ENCODE results near the gene EPHA7.

The EPHA7 gene

DNA sequence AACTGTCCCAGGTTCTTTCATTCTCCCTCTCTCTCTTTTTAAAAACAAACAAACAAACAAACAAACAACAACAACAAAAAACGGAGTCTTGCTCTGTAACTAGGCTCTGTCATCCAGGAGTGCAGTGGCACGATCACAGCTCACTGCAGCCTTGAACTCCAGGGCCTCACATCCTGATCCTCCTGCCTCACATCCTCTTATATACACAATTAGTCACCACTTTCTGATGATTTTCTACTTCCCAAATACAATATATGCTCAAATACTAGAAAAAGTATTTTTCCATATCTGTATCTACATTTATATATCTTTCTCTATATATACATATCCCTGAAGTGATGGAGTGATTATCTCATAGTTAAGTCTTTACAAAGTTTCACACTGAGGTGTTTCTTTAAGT, 170.7 kb downstream of the EPHA7 start:
- DNase-seq (ENCODE audit: low read depth in 2 of 2), result no peak

DNA sequence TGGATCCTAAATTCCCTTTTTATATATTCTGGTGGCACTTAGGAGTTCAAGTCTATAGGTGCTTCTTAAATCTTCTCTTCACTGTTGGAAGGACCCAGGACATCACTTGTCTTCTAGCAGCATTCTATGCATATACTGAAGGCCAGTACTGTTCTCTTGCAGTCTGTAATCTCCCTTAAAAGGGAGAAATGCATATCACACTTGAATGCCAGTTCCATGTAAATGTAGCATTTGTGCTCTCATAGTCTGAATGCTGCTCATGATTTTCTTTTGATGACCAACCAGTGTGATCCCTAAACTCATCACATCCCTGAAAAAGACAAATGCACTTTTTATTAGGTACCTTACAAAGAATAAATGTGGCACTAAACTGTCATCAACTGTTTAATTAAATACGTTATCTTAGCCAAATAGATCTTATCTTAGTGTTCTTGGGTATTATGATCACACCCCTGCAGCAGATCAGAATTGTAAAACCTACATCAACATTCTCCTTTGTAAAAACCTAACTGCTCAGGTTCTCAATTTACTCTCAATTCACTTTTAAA, 176.1 kb downstream of the EPHA7 start:
- DNase-seq (ENCODE audit: low read depth in 2 of 2), result no peak

DNA sequence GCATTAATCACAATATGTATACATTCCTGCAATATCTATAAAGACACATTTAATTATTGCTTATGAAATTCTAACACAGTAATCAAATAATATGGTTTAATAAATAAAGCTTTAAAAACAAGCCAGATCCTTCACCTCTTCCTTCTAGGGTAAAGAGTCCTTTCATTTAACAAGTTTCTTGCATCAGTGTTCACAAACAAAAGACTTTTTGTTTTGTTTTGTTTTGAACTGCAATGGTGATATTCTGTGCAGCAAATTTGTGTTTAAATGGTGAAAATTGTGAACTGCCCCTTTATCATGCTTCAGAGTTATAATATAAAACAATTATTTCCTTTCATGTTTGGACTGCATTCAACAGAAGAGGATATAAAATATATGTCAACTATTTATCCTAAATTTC, 177.3 kb downstream of the EPHA7 start:
- no peak for DNase-seq (ENCODE audit: low read depth in 2 of 2)

DNA sequence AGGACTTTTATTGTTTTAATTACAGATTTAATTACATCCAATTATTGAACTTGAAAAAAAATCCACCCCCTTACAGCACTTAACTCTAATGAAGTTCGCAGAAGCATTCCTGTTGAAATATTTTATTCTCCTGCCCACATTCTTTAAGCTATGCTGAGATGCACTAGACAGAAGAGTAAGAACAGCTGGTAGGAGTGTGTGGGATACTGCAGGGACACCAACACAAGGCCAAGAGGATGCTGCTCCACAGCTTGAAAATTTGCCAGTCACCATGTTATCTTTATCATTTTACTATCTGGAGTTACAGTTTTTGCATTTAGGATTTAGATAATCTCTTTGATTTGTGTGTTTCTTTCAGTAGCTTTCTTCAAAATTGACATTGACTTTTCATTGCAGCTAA, 180.7 kb downstream of the EPHA7 start:
- no peak for DNase-seq (ENCODE audit: low read depth in 2 of 2)

DNA sequence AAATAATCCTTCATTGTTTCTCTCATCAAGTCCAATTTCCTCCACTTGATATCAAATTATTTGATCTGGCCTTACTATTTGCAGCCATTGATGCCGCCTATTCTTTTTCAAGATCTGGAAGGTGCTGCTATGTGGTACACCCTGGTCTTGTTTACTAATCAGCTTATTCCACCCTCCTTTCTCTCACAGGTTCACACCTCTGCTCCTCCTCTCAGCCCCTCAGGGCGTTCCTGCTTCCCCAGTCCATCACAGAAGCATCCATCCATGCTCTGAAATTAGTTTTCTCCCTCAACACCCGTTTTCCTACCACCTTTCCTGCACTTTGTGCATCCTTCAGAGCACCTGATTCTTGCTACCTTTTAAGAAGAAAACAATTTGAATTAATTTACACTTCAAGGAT, 183.6 kb downstream of the EPHA7 start:
- DNase-seq (ENCODE audit: low read depth in 2 of 2), result no peak

DNA sequence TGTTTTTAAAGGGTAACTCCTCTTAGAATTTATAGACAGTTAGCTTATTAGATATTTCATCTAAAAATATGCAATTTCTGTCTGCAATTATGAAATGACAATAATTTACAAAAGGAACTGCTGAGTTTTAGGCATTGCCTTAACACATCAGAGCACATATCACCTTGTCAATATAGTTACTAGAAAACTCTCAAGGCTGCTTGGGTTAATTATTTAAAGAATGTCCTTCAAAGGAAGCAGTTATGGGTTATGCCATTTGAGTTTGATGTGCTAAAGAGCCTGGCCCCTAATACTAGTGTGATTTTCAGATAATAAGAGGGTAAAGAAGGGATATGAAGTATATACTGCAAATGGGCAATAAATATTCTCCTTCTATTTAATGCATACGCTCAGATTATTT, 192.5 kb downstream of the EPHA7 start:
- no peak for DNase-seq (ENCODE audit: low read depth in 2 of 2)

DNA sequence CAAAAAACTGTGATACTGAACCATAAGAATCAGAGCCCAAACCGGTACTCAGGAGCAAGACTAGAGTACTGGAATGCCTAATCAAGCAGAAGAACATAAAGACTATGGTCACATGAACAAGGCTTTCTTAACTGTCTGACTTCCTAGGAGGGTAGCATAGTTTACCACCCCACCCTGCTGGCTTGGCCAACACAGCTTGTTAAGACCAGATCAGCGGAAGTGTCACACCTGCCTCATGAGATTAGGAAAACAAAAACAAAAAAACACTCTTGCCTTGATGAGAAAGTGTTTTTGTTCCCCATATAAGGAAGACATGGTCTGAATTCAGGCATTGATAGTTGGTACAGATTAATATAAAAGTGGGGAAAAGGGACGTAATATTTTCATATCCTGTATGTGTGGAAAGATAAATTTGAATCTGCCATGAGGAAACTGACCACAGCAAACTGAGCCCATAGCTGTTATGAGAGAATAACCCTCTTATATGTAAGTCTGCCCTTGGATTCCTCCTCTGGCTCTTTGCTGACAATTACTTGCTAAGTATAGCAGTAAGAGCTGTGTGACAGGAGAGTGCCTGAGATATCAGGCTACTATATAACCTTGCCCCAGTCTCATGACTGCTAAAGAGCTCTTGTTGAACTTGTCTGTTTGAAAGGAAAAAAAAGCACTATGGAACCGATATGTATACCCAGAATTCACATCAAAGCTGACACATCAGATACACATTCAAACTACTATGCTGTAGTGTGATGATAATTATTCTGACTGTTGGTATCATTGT, 197.1 kb downstream of the EPHA7 start:
- DNase-seq (ENCODE audit: low read depth in 2 of 2), result no peak

DNA sequence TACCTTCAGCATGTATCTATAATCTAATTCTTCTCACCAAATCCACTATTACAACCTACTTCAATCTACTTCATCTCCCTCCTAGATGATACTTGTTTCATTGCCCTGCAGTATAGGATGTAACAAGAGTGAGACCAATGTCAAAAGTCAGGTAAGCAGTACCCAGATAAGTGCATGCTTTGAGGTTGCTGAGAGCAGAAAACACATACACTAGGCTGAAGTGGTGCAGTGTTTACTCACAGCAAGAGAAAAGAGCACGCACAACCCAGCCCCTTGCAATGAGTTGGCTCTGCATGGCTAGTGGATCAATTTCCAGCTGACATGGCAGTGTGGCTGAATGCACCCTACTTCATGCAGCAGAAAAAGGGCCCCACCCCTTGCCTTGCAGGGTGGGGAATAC, 199.9 kb downstream of the EPHA7 start:
- no peak for DNase-seq (ENCODE audit: low read depth in 2 of 2)

DNA sequence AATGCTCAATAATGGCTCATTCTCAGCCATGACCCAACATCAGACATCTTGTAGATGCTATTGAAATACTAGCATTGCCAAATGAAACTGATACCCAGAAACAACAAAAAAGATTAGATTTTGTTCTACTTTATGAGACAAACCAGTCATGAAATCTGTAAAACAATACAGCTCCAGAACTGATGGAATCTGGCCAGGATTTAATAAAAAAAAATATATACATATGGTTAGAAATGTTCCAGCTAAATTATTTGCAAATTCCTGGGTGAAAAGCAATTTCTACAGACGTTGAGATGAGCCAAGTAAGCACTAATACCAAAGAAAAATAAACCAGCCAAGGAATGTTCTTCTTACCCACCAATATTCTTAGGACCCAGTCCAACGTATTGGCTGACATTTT, 201.3 kb downstream of the EPHA7 start:
- DNase-seq (ENCODE audit: low read depth in 2 of 2), result no peak

DNA sequence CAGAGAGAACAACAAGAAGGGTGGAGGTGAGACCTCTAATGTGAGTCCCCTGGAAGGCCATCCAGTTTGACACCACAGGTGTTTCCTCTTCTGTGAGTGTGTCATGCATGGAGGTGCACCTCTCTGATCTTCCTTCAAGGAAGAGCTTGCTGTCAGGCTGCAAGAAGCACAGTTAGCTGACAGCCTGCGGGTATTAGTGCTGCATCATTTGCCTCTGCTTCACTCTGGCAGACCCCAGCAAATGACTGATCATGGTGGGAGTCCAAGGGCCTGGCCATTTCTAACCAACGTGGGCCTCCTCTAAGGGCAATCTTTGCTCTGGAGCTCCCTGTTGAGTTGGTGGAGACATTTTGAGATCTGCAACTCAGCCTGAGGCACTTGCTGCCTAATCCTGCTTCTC, 206.3 kb downstream of the EPHA7 start:
- no peak for DNase-seq (ENCODE audit: low read depth in 2 of 2)

DNA sequence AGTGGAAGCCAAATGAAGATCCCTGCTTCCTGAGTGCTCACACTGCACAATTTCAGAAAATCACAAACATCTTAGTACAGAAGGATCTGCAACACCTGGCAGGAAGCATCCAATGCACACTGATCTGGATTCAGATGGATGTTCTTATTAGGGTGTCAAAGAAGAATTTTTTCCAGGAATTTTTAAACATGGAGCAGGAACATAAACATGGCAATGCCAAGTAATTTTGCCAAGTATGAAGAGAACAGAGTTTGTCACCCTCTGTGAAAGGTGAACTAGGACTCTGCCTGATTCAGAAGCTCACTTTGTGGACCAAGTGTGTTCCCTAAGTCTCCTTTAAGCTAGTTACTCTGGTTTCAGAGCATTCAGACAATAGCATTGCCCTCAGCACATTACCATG, 208.5 kb downstream of the EPHA7 start:
- DNase-seq (ENCODE audit: low read depth in 2 of 2), result no peak

DNA sequence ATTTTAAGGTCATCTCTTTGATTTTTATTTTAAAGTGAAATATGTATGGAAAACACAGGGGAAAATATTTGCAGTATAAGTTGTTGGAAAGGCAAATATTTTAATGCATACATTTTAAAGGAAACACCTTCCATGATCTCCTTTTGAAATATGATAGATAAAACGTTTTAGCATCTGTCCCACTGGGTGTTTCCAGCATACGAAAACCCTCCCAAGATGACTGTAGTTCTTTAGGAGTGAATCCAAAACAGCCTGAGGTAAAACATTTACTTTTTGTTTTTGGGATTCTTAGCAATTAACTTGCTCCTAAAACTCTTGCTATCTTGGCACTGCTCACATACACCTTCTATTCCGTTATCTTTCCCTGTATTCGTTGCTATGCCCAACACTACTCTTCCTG, 210.0 kb downstream of the EPHA7 start:
- no peak for DNase-seq (ENCODE audit: low read depth in 2 of 2)

DNA sequence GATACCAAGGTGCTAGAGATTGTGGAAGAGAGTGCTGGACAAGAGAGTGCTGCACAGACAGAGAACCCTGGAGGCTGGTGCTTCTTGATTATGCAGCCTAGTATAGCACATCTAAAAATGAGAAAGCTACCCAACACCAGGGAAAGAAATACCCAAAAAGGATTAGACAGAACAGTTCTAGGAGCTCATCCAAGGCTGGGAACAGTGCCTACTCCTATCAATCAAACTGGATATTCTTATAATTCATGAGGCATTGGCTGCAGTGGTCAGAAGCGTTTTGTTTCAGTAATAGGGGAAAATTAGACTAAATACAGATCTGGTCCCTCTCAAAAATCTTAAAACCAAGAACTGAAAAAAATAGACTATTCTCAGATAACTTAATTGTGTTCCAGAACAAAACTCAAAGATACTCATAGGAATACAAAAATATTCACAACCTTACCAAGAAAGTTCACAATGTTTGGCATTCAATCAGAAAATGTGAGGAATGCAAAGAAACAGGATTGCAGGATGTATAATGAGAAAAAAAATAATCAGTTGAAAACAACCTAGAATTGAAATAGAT, 222.9 kb downstream of the EPHA7 start:
- no peak for DNase-seq (ENCODE audit: low read depth in 2 of 2)

DNA sequence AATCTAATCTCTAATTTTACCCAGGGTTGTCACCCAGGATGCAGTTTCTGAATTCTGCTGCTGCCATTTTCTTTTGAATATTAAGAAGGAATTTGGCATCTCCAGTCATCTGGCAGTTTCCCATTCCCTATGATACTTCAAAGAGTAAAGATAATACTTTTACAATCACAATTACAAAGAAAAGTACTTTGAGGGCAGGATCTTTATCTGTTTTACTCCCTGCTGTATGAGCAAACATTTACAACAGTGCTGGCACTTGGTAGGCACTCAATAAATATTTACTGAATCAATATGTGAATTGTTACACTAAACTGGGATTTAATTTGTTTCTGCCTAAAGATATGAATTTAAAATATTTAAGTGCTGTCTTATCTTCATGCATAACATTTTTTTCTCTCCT, 224.9 kb downstream of the EPHA7 start:
- no peak for DNase-seq (ENCODE audit: low read depth in 2 of 2)

DNA sequence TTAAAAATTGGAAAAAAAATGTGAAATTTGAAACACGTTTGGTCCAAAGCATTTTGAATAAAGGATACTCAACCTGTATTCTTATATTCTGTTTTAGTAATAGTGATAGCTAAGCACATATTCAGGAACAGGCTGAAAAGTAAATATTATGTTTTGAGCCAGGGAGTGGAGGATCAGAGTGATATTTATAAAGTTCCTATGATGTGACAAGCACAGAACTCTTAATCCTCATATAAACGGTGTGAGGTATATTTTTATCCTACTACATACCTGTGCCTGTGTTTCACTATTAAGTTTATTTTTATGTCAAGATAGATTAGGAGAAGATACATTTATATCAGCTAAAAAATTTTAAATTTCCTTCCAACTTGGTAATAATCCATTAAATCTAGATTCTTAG, 225.5 kb downstream of the EPHA7 start:
- no peak for DNase-seq (ENCODE audit: low read depth in 2 of 2)

Measured in stimulated activated CD8-positive, alpha-beta memory T cell treated with anti-CD3 and anti-CD28 coated beads, Interleukin-15, amount 100 ng/mL, for 48 hours (primary cell).